SHP77 (cell line): ENCODE results near the gene CDON.
"Not testable (repeated sequence)": the region's sequence is repeated elsewhere in the genome, so short reads cannot be mapped to it uniquely, and the experiment has no call there.

Experiments
- DNase-seq, 2 experiments: peaks; one replicate each; lab custom pipeline; 2025; lab: John Stamatoyannopoulos, UW

Gene CDON

DNA sequence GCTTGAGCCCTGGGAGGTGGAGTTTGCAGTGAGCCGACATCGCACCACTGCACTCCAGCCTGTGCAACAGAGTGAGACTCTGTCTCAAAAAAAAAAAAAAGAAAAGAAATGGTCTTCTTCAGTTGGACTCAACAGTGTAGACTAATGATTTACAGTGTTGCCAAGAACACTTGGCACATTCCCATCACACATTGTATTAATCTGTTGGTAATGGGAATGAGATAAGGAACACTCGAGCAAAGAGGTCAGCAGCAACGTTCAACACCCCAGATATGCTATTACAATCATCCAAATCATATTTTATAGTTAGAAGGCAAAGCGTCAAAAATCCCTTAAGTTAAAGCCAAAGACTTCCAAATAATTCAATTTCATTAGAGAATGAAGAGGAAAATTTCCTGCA is 14.5 kb downstream of the CDON start:
- no peak for DNase-seq

- DNase-seq, result no peak
Observed at GRCh38 chr11:126046570-126047195, 16.0 kb downstream of the CDON start.

DNA sequence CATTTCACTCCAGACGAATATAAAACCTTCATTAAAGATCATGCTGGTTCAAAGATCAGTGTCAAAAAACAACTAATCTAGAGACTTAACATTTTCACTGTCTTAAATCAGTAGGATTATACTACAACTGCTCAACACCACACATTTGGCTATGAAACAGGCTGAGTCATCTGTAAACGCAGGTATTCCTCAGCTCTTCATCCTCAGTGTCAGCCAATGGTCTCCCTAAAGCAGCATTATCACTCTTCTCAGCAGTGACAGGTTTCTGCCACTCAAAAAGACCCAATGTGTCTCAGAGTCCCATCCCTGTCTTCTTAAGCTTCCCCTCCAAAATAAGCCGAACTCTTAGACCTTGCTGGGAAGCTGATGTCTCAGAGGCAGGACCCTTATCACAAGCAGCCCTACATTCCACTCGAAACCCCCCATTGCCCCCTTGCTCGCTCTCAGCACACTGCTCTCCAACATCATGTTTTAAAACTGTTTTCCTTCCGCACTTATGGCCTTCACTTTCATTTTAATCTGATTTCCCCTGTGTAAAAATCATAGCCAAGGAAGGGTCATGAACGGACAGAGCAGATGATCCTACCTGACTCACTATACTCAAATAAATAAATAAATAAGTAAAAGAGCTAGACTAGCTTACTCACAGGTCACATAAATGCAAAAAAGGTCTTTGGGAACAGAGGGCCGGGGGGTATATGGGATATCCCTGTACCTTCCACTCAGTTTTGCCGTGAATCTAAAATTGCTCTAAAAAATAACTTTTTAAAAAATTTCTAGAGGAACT is 23.0 kb downstream of the CDON start:
- DNase-seq, result no peak

GRCh38 chr11:126035718-126036117 is 26.9 kb downstream of the CDON start:
- no peak for DNase-seq

GRCh38 chr11:126034933-126035425 is 27.7 kb downstream of the CDON start:
- DNase-seq, result no peak

DNA sequence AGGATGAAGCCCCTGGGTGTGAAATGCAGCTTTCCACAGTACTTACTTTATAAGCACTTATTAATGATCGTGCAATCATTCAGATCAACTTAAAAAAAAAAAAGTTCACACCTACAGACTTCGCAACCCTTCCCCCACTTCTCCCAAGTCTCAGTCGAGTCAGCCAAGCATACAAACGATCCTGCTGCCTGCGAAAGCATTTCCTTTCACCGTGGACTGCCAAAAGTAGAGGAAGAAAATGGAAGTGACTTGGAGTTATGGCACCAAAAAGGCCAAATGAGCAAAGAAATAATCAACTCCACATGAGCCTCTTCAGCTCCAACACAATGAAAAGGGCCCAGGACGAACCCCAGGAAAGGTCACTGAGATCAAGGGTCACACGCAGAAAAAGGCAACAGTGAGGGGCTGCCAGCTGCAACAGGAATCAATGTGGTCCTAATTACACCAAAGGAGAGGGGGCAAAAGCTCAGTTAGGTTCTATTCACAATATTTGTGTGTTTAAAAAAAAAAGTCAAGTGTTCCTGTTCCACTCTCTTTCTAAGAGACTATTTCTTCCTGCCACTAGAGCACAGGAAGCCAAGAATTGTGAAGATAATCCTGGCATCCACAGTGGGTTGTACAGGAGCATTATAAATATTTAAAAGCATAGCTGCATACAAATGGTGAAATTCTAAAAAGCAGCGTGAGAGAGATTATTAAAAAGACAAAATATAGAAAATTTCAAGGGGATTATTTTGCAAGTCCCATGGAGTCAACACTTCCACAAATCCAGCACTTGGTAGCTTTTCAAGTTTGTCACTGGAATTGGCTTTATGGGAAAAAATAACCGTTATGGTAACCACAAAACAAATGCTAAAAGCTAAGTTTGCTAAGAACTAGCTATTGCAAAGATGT is 28.4 kb downstream of the CDON start:
- no peak for DNase-seq

DNA sequence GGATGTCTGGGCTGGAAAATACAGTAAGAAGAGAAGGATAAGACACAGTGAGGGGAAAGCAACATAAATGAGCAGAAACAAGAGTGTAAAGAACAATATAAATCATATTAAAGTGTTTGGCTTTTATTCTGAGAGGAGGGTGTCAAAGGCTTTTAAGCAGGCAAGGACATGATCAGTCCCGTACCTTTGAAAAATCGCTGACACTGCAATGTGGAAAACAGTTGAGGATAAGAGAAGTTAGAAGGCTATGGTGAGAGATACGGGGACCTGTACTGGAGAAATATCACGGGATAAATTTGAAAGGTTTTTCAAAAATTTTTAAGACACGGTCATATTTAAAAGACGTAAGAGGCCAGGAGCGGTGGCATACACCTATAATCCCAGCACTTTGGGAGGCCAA is 30.3 kb downstream of the CDON start:
- DNase-seq, result no peak

GRCh38 chr11:126029805-126030204 is 32.9 kb downstream of the CDON start:
- no peak for DNase-seq

- no peak for DNase-seq
Observed at GRCh38 chr11:126029237-126029636, 33.4 kb downstream of the CDON start.

DNA sequence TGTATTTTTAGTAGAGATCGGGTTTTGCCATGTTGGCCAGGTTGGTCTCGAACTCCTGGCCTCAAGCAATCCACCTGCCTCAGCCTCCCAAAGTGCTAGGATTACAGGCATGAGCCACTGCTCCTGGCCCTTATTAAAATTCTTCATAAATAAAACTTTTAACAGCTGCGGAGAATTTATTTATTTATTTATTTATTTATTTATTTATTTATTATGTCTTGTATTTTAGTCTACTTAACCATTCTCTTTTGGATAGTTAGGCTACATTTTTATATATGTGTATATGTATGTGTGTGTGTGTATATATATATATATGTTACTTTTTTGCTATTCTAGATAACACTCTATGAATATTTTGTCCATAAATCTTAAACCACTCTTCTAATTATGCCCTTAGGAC is 34.1 kb downstream of the CDON start:
- DNase-seq, result not testable (repeated sequence)

GRCh38 chr11:126026579-126026978 is 36.1 kb downstream of the CDON start:
- DNase-seq, result no peak

GRCh38 chr11:126025822-126026221 is 36.8 kb downstream of the CDON start:
- DNase-seq, result no peak

- DNase-seq, result no peak
Observed at GRCh38 chr11:126024123-126024522, 38.5 kb downstream of the CDON start.

GRCh38 chr11:126012852-126013251 is 49.8 kb downstream of the CDON start:
- no peak for DNase-seq

DNA sequence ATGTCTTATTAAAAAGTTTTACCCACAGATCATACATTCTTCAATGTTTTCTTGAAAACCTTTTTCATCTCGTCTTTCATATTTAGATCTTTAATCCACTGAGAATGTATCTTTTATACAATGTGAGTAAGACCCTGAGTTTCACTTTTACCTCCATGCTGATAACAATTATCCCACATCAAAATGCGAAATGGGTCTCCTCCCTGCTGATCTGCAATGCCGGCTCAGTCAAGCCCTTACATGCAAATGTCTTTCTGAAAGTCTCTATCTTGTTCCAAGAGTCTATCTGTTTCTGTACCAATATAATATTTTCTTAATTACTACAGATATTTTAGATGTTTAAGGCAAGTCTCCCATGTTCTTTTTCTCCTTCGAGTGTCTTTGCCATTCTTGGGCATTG is 50.9 kb downstream of the CDON start:
- DNase-seq, result no peak

- no peak for DNase-seq
Observed at GRCh38 chr11:126011265-126011664, 51.4 kb downstream of the CDON start.

DNA sequence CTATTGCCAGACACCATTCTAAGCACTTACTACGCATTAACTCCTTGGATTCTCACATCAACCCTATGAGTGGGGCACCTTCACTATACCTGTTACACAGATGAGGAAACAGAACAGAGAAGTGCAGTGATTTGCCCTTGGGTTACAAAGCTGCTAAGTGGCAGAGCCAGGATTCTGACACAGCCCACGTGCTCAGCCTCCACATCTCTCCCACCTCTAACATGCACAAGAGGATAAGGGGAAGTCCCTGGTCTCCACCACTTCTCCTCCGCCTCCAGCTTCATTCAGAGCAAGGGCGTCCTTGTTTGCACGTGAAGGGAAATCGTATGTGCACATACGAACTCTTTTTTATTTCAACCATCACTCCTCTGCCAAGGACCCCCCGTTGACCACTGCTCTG is 53.7 kb downstream of the CDON start:
- DNase-seq, result no peak

DNA sequence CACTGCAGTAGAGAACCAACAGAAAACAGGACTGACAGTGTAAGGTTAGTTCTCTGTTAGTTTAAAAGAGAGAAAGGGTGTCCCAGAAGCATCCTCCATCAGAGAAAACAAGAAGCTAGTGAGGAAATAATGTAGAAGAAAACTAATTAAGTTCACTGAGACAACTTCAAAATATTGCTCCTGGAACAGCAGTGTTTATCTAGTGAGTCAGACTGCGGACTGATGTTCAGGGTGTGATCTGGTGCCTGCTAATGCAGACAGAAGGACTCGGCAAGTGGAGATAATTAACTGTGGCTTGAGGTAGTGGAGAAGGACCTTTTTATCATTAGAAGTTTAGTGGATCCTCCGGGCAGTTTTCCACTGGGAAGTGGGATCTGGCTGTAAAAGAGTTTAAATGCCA is 55.4 kb downstream of the CDON start:
- DNase-seq, result no peak

DNA sequence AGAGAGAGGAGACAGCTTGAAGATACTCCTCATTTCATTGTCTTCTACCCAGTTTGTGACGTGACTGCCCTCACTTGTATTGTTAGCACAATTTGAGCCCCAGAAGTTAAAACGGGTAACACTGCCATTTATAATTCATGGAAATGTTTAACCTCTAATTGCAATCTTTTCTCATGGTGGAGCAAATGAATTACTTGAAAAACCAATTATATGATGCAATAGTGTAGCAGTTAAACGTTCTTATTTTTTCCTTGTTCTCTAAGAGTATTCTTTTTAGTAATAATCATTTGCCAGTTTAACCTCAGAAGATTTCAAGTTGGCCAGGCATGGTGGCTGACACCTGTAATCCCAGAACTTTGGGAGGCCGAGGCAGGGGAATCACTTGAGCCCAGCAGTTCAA is 56.6 kb downstream of the CDON start:
- DNase-seq, result no peak

DNA sequence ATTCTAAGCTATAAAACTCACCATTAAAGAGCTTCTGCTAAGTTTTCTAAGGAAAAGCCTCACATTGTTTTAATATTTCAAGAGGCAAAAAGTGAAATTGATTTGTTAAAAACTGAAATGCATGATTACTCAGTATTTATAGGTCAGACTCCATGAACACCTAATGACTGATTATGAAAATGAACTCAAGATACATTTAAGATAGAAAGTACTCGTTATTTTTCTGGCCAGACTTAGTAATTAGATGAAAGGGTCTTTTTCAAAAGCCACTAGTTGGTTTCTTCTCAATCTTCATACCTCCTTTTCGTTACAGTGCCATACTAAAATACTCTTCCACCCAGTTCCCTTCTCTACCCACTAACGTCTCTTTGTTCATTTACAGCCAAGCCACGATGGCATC is 60.5 kb downstream of the CDON start:
- DNase-seq, result no peak

- DNase-seq, result no peak
Observed at GRCh38 chr11:125999234-125999880, 63.3 kb downstream of the CDON start.

- no peak for DNase-seq
Observed at GRCh38 chr11:125998267-125998666, 64.4 kb downstream of the CDON start.
